Raji (cell line): ENCODE measurements around the gene KAZN.
A peak's percentile ranks its signal among the peaks of the same experiment; 100 is the strongest.

Experiments used
- POLR2A ChIP-seq: IDR thresholded peaks from 2 replicates; pipeline ENCODE4 v1.6.1; 2011; ENCODE audit warnings: low read depth, low read length, control low read depth; ENCODE audit not compliant: insufficient read depth

Gene KAZN

GRCh38 chr1:14862114-14862771, 263.8 kb downstream of the KAZN start:
- TF ChIP-seq POLR2A = no peak

GRCh38 chr1:14865106-14865505, 266.6 kb downstream of the KAZN start:
- TF ChIP-seq POLR2A = no peak

GRCh38 chr1:14866911-14867612, 268.6 kb downstream of the KAZN start:
- no peak for TF ChIP-seq POLR2A

- no peak for TF ChIP-seq POLR2A
Observed at GRCh38 chr1:14869187-14869586, 270.7 kb downstream of the KAZN start.

GRCh38 chr1:14871218-14871970, 272.9 kb downstream of the KAZN start:
- no peak for TF ChIP-seq POLR2A

- TF ChIP-seq POLR2A = no peak
Observed at GRCh38 chr1:14872762-14873161, 274.3 kb downstream of the KAZN start.

- no peak for TF ChIP-seq POLR2A
Observed at GRCh38 chr1:14873677-14874076, 275.2 kb downstream of the KAZN start.

- no peak for TF ChIP-seq POLR2A
Observed at GRCh38 chr1:14875524-14876509, 277.3 kb downstream of the KAZN start.

GRCh38 chr1:14876747-14877146, 278.3 kb downstream of the KAZN start:
- no peak for TF ChIP-seq POLR2A

- TF ChIP-seq POLR2A = no peak
Observed at GRCh38 chr1:14877224-14877623, 278.7 kb downstream of the KAZN start.

GRCh38 chr1:14878124-14878523, 279.6 kb downstream of the KAZN start:
- no peak for TF ChIP-seq POLR2A

- no peak for TF ChIP-seq POLR2A
Observed at GRCh38 chr1:14878951-14879350, 280.5 kb downstream of the KAZN start.

GRCh38 chr1:14880456-14881316, 282.2 kb downstream of the KAZN start:
- TF ChIP-seq POLR2A = no peak

GRCh38 chr1:14881775-14882672, 283.5 kb downstream of the KAZN start:
- TF ChIP-seq POLR2A = peak; percentile 53; the same call in 1 of the 2 replicates
